Mesendoderm (in vitro differentiated cells): ENCODE data around the gene ADARB1.

Experiments used
- DNase-seq: peaks from one replicate; pipeline ENCODE4 v3.0.0; 2013
- H2AK5ac ChIP-seq: 2 replicates; pipeline ENCODE4 v1.6.1; 2013; ENCODE audit warnings: low read length, inconsistent platforms
- H2BK120ac ChIP-seq: 2 replicates; pipeline ENCODE4 v1.6.1; 2013; ENCODE audit warnings: low read depth, mild to moderate bottlenecking, low read length, moderate library complexity, mixed read lengths
- H2BK15ac ChIP-seq: replicated peaks from 2 replicates; pipeline ENCODE4 v1.6.1; 2013; ENCODE audit warnings: low read depth, mild to moderate bottlenecking, moderate library complexity
- H2BK5ac ChIP-seq: 2 replicates; pipeline ENCODE4 v1.6.1; 2013; ENCODE audit warnings: low read length, inconsistent platforms
- H3K18ac ChIP-seq: 2 replicates; pipeline ENCODE4 v1.6.1; 2013; ENCODE audit warnings: mild to moderate bottlenecking, low read length, mixed read lengths
- H3K23ac ChIP-seq: one replicate; pipeline ENCODE4 v1.6.1; 2013; ENCODE audit warnings: low read length
- H3K27ac ChIP-seq: 2 replicates; pipeline ENCODE4 v1.5.1; 2013; ENCODE audit warnings: low read depth, mild to moderate bottlenecking, inconsistent platforms, low read length, moderate library complexity
- H3K27me3 ChIP-seq: 2 replicates; pipeline ENCODE4 v1.6.1; 2013; ENCODE audit warnings: low read length, control low read depth, mild to moderate bottlenecking, inconsistent platforms; ENCODE audit not compliant: insufficient read depth, poor library complexity
- H3K36me3 ChIP-seq: 2 replicates; pipeline ENCODE4 v1.6.1; 2013; ENCODE audit warnings: low read length, inconsistent platforms; ENCODE audit not compliant: control insufficient read depth, insufficient read depth
- H3K4ac ChIP-seq: one replicate; pipeline ENCODE4 v1.6.1; 2013; ENCODE audit warnings: low read depth, mild to moderate bottlenecking, low read length, moderate library complexity
- H3K4me1 ChIP-seq: 2 replicates; pipeline ENCODE4 v1.6.1; 2013; ENCODE audit warnings: low read depth, low read length, inconsistent platforms; ENCODE audit not compliant: control insufficient read depth
- H3K4me2 ChIP-seq: 2 replicates; pipeline ENCODE4 v1.6.1; 2013; ENCODE audit warnings: low read length
- H3K4me3 ChIP-seq: 2 replicates; pipeline ENCODE4 v1.5.1; 2013; ENCODE audit warnings: mild to moderate bottlenecking, low read length
- H3K56ac ChIP-seq: one replicate; pipeline ENCODE4 v1.6.1; 2013; ENCODE audit warnings: low read length
- H3K79me1 ChIP-seq: 2 replicates; pipeline ENCODE4 v1.6.1; 2013; ENCODE audit warnings: low read length, inconsistent platforms
- H3K79me2 ChIP-seq: 2 replicates; pipeline ENCODE4 v1.6.1; 2013; ENCODE audit warnings: mild to moderate bottlenecking, low read length; ENCODE audit not compliant: control insufficient read depth, insufficient read depth
- H3K9ac ChIP-seq: 2 replicates; pipeline ENCODE4 v1.6.1; 2013; ENCODE audit warnings: low read length, inconsistent platforms
- H4K5ac ChIP-seq: one replicate; pipeline ENCODE4 v1.6.1; 2013; ENCODE audit warnings: low read length
- H4K8ac ChIP-seq: one replicate; pipeline ENCODE4 v1.6.1; 2013; ENCODE audit warnings: low read depth, mild to moderate bottlenecking, control low read depth, low read length, moderate library complexity
- WGBS: extraction: QIAGEN DNeasy Blood & Tissue Kit; methylation state at CpG from one replicate; pipeline ENCODE4 v1.1.7; 2013; ENCODE audit warnings: low lambda C conversion rate, missing lambda C conversion rate; ENCODE audit not compliant: insufficient coverage; ENCODE audit errors: extremely low coverage; 5-methylcytosine and 5-hydroxymethylcytosine counted together

ADARB1 gene

DNA sequence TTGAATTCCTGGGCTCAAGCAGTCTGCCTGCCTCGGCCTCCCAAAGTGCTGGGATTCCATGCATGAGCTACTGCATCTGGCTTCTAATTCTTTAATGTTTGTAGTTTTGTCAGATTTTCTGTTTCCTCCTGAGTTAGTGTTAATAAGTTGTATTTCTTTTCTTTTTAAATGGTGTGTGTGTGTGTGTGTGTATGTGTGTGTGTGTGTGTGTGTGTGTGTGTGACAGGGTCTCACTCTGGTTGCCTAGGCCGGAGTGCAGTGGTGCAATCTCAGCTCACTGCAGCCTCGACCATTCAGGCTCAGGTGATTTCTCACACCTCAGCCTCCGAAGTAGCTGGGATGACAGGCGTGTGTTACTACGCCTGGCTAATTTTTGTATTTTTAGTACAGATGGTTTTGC lies 50.2 kb downstream of the ADARB1 start:
- no peaks in the 10 kb centered on the region for H3K36me3 ChIP-seq
- no peak for DNase-seq

DNA sequence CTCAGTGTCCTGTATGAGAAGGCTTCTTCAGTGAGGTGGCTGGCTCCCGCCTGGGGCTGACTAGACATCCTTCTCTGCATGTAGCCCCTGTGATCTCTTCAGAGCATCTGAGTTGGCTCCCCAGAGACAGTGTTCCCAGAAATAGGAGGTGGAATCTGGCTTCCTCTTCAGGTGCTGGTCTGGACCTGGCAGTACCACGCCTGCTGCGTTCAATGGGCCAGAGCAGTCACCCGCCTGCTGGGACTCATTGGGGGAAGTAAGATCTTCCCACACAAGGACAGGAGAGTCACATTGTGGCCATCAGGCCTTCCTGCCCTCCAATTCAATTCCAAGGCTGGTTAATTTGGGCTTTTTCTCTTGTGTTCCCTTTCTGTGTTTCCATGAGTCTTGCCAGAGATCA lies 51.0 kb downstream of the ADARB1 start:
- Histone ChIP-seq H2BK5ac (no peak overlapping the region), H4K5ac (no peak overlapping the region), H3K79me1 (no peaks in the 10 kb centered on the region), H3K4me3 (no peak overlapping the region), H3K4ac (no peak overlapping the region), H3K4me2 (no peak overlapping the region), H4K8ac (no peak overlapping the region), H3K79me2 (no peaks in the 10 kb centered on the region), H2BK120ac (no peak overlapping the region), H2BK15ac (no peak overlapping the region), H3K56ac (no peak overlapping the region), H3K4me1 (no peaks in the 10 kb centered on the region), H3K18ac (no peak overlapping the region), H3K27ac (no peak overlapping the region), H3K36me3 (no peaks in the 10 kb centered on the region), H3K9ac (no peak overlapping the region), H3K23ac (no peak overlapping the region), H2AK5ac (no peak overlapping the region), H3K27me3 (no peaks in the 10 kb centered on the region)
- DNase-seq = no peak
- no CpG with 5 or more reads among the region's 4 CpGs for WGBS

More for the DNA sequence above, 50.2 kb downstream of the ADARB1 start:
- no peak overlapping the region for H3K4me2 ChIP-seq
- no peak overlapping the region for H2BK120ac ChIP-seq
- no peak overlapping the region for H4K5ac ChIP-seq
- H2BK5ac ChIP-seq = no peak overlapping the region
- no peak overlapping the region for H3K4me3 ChIP-seq
- no peak overlapping the region for H3K56ac ChIP-seq
- no peak overlapping the region for H4K8ac ChIP-seq
- H3K23ac ChIP-seq = no peak overlapping the region
- no peak overlapping the region for H3K4ac ChIP-seq
- no peaks in the 10 kb centered on the region for H3K4me1 ChIP-seq
- no peaks in the 10 kb centered on the region for H3K27me3 ChIP-seq
- no peaks in the 10 kb centered on the region for H3K79me2 ChIP-seq
- no CpG with 5 or more reads among the region's 6 CpGs for WGBS
- no peak overlapping the region for H2BK15ac ChIP-seq
- no peak overlapping the region for H3K9ac ChIP-seq
- H2AK5ac ChIP-seq = no peak overlapping the region
- H3K27ac ChIP-seq = no peak overlapping the region
- no peak overlapping the region for H3K18ac ChIP-seq
- no peaks in the 10 kb centered on the region for H3K79me1 ChIP-seq

DNA sequence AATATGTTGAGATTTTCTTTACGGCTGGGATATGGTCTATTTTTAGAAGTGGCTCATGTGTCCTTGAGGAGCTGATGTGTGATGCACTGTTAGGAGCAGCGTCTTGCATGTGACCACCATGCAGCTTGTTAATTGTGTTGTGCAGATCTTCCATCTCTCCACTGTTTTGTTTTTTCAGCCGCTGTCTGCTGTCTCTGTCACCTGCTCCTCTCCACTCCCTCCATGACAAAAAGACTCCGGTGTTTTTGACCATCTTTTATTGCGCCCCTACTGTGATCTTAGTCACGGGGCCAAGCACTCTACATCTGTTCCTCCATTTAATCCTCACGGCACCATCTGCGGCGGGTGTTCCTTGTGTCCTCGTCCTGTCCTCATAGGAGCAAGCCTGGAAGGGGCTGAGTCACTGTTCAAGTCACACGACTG lies 51.8 kb downstream of the ADARB1 start:
- Histone ChIP-seq H3K4me1 (no peaks in the 10 kb centered on the region), H2BK120ac (no peak overlapping the region), H3K4me3 (no peak overlapping the region), H3K79me1 (no peaks in the 10 kb centered on the region), H2BK15ac (no peak overlapping the region), H3K36me3 (no peaks in the 10 kb centered on the region), H2AK5ac (no peak overlapping the region), H3K79me2 (no peaks in the 10 kb centered on the region), H3K9ac (no peak overlapping the region), H4K5ac (no peak overlapping the region), H3K27me3 (no peaks in the 10 kb centered on the region), H3K4me2 (no peak overlapping the region), H4K8ac (no peak overlapping the region), H3K23ac (no peak overlapping the region), H3K56ac (no peak overlapping the region), H3K18ac (no peak overlapping the region), H3K27ac (no peak overlapping the region), H2BK5ac (no peak overlapping the region), H3K4ac (no peak overlapping the region)
- no peak for DNase-seq
- no CpG with 5 or more reads among the region's 11 CpGs for WGBS

DNA sequence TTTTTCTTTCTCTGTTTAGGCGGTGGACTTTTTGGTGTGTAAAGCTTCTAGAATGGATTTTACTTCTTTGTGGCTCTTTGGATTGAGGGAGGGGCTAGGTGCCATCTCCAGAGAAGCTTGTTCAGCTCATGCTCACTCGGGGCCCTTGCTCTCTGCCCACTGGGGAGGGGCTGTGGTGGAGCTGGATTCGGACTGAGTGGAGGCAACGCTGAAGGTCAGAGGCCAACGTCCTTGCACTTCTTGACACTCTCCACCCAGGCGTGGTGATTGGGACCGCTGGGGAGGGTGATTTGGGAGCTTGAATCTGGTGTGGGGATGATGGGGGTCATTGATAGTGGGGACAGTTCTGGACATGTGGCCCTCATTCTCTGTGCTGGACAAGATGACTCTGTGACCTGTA lies 52.6 kb downstream of the ADARB1 start:
- no peaks in the 10 kb centered on the region for H3K79me2 ChIP-seq
- no peaks in the 10 kb centered on the region for H3K79me1 ChIP-seq
- no peak overlapping the region for H3K4ac ChIP-seq
- no peaks in the 10 kb centered on the region for H3K27me3 ChIP-seq
- H3K4me1 ChIP-seq = no peaks in the 10 kb centered on the region
- no peak overlapping the region for H3K4me2 ChIP-seq
- H2BK120ac ChIP-seq = no peak overlapping the region
- no peak overlapping the region for H2BK15ac ChIP-seq
- H2AK5ac ChIP-seq = no peak overlapping the region
- no peak overlapping the region for H3K23ac ChIP-seq
- no peak overlapping the region for H3K4me3 ChIP-seq
- H3K18ac ChIP-seq = no peak overlapping the region
- no peaks in the 10 kb centered on the region for H3K36me3 ChIP-seq
- no peak for DNase-seq
- WGBS = no CpG with 5 or more reads among the region's 7 CpGs
- H3K9ac ChIP-seq = no peak overlapping the region
- no peak overlapping the region for H2BK5ac ChIP-seq
- H4K5ac ChIP-seq = no peak overlapping the region
- H4K8ac ChIP-seq = no peak overlapping the region
- no peak overlapping the region for H3K27ac ChIP-seq
- no peak overlapping the region for H3K56ac ChIP-seq

DNA sequence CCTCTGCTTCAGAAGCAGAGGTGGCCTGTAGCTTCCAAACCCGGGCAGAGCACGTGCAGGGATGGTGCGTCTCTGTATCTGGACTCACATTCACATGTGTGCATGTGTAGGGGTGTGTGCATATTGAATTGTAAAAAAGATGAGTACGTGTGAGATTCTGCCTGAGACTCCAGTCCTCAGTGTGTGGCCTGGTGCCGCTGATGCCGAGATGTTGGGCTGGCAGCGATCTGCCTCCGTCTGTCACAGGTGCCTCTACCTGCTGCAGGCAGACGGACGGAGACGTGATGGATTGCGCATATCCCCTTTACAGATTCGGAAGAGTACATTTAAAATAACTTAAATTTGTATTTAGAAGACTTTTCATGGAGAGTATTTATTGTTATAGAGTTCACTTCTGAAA lies 53.6 kb downstream of the ADARB1 start:
- Histone ChIP-seq H3K4me1 (no peaks in the 10 kb centered on the region), H3K79me1 (no peaks in the 10 kb centered on the region), H3K4me2 (no peak overlapping the region), H3K79me2 (no peaks in the 10 kb centered on the region), H3K27me3 (no peaks in the 10 kb centered on the region), H3K56ac (no peak overlapping the region), H2BK5ac (no peak overlapping the region), H3K4me3 (no peak overlapping the region), H2BK15ac (no peak overlapping the region), H2BK120ac (no peak overlapping the region), H4K5ac (no peak overlapping the region), H3K18ac (no peak overlapping the region), H4K8ac (no peak overlapping the region), H3K23ac (no peak overlapping the region), H3K27ac (no peak overlapping the region), H2AK5ac (no peak overlapping the region), H3K9ac (no peak overlapping the region), H3K4ac (no peak overlapping the region), H3K36me3 (no peaks in the 10 kb centered on the region)
- DNase-seq = no peak
- no CpG with 5 or more reads among the region's 13 CpGs for WGBS

DNA sequence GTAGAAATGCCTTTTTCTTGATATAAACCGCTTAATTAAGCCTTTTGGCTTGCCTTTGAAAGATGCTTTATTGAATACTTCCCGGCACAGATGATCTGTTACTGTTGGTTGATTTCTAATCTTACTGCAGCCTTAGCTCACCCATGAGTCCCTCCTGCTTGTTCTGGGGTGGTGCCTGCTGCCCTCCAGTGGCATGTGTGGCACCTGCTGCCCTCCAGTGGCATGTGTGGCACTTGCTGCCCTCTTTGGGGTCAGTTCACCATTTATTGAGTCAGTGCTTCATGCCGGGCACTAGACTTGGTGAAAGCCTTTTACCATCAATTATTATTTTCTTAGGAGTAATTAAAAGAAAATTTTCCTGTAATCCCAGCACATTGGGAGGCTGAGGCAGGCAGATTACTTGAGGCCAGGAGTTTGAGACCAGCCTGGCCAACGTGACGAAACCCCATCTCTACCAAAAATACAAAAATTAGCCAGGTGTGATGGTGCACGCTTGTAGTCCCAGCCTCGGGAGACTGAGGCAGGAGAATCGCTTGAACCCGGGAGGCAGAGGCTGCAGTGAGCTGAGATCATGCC lies 54.3 kb downstream of the ADARB1 start:
- Histone ChIP-seq H3K4me3 (no peak overlapping the region), H3K4ac (no peak overlapping the region), H3K9ac (no peak overlapping the region), H4K5ac (no peak overlapping the region), H3K4me2 (no peak overlapping the region), H4K8ac (no peak overlapping the region), H3K4me1 (no peaks in the 10 kb centered on the region), H2BK120ac (no peak overlapping the region), H3K56ac (no peak overlapping the region), H3K18ac (no peak overlapping the region), H3K36me3 (no peaks in the 10 kb centered on the region), H2BK5ac (no peak overlapping the region), H2BK15ac (no peak overlapping the region), H3K23ac (no peak overlapping the region), H2AK5ac (no peak overlapping the region), H3K79me2 (no peaks in the 10 kb centered on the region), H3K79me1 (no peaks in the 10 kb centered on the region), H3K27ac (no peak overlapping the region), H3K27me3 (no peaks in the 10 kb centered on the region)
- WGBS = no CpG with 5 or more reads among the region's 9 CpGs
- peak; percentile 70 for DNase-seq
